Fibroblast of mammary gland (primary cell): ENCODE results near the gene VWA5B2.

Source experiments
- DNase-seq: peaks from one replicate; pipeline ENCODE4 v3.0.0-alpha.2; 2010; ENCODE audit warnings: low read depth
- H3K4me3 ChIP-seq: 2 replicates; pipeline ENCODE4 v1.5.1; 2011; ENCODE audit warnings: low read depth, mild to moderate bottlenecking, low read length, moderate library complexity; ENCODE audit not compliant: control insufficient read depth
- TF ChIP-seq, protein P1 (sequence below): conservative IDR thresholded peaks from 2 replicates; pipeline ENCODE4 v1.5.1; 2011; ENCODE audit warnings: low read depth, low read length, inconsistent platforms; ENCODE audit not compliant: control insufficient read depth, insufficient read depth

VWA5B2 gene

DNA sequence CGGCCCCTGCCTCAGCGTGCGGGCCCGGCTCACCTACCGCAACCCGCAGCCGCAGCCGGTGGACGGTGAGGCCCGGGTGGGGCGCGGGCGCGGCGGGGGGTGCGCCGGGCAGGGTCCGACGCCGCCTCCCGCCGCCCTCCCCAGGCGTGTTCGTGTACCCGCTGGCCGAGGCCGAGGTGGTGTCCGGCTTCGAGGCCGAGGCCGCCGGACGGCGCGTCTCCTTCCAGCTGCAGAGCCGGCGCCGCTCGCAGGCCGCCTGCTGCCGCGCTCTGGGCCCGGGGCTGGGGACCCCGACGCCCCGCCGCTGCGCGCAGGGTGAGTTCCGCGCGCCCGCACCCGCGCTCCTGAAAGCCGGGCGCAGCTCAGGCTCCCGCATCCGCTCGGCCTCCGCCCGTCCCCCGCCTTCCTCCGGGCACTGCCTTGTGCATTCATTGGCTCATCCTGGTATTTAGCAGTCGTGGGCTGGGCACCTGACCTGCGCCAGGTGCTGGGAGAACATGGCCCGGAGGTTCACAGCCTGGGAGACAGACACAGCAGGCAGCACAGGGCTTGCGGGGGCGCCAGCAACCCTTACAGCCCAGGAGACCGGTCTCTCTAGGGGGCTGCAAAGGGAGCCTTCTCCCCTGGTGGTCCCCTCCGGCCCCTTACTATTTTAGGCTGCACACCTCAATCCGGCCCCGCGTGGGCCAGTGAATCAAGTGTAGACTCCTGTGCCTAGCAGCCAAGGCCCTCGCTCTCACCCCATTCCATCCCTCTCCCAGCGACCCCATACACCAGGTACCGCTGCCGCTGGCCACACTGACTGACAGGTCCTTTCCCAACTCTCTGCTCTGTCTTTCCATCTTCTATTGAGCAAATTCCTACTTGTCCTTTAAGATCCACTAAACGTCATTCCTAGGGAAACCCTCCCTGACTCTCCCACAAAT, 1.5 kb downstream of the VWA5B2 start:
- DNase-seq, result no peak
- H3K4me3 ChIP-seq, result no peak overlapping the region
- TF ChIP-seq, protein P1, sequence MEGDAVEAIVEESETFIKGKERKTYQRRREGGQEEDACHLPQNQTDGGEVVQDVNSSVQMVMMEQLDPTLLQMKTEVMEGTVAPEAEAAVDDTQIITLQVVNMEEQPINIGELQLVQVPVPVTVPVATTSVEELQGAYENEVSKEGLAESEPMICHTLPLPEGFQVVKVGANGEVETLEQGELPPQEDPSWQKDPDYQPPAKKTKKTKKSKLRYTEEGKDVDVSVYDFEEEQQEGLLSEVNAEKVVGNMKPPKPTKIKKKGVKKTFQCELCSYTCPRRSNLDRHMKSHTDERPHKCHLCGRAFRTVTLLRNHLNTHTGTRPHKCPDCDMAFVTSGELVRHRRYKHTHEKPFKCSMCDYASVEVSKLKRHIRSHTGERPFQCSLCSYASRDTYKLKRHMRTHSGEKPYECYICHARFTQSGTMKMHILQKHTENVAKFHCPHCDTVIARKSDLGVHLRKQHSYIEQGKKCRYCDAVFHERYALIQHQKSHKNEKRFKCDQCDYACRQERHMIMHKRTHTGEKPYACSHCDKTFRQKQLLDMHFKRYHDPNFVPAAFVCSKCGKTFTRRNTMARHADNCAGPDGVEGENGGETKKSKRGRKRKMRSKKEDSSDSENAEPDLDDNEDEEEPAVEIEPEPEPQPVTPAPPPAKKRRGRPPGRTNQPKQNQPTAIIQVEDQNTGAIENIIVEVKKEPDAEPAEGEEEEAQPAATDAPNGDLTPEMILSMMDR, result no peak

DNA sequence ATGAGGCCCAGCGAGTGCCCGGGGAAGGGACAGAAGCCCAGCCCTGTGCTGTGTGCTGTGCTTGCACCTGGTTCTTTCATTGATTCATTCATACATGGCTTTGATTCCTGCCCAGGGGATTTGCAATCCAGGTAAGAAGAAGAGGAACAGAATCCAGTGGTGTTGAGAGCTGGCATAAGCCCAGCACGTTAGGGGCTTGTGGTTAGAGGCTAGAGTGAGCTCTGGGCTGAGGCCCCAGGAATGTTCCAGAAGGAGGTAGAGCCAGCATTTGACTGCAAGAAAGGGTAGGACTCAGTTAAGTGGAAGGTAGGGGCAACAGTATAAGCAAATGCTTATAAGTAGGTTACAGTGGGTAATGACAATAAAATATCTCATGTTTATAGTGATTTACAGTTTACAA, 2.3 kb downstream of the VWA5B2 start:
- TF ChIP-seq, protein P1, result no peak

DNA sequence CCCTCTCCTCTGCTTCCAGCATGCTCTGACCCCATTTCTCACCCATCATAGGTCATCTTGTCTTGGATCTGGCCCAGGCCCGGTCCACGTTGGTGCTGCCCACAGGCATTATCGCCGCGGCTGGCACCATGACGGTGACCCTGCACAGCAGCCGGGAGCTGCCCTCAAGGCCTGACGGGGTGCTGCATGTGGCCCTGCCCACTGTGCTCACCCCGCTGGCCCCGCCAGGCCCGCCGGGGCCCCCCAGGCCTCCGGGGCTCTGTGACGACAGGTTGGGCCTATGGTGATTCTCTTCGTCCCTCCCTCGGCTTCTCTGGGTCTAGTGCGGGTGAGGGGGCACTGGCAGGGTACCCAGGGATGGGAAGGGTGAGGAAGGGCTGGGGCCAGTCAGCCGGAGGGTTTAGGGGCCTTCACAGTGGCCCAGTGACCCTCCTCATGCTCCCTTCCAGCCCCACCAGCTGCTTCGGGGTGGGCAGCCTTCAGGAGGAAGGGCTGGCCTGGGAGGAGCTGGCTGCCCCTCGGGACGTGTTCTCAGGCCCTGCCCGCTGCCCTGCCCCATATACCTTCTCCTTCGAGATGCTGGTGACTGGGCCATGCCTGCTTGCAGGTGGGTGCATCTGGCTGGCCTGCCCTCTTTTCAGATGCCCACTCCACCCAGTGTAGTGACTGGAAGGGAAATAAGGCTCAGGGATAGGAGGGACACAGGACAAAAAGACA, 3.9 kb downstream of the VWA5B2 start:
- DNase-seq, result no peak
- no peak overlapping the region for H3K4me3 ChIP-seq
- TF ChIP-seq, protein P1, result no peak

More for the DNA sequence above, 2.3 kb downstream of the VWA5B2 start:
- no peak for DNase-seq
- H3K4me3 ChIP-seq, result no peak overlapping the region

DNA sequence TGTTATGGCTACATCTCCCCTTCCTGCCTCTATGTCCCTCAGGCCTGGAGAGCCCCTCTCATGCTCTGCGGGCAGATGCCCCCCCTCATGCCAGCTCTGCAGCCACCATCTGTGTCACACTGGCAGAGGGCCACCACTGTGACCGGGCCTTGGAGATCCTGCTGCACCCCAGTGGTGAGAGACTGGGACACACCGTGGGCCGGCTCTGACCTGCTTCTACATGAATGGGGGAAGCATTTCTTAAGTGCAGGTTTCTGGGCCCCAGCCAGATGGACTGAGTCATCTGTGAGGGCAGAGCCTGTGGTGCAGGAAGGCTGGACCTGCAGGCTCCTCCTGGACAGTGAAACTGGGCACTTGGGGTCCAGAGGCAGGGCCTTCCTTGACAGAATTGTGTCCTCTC, 4.8 kb downstream of the VWA5B2 start:
- peak; percentile 77 for DNase-seq
- H3K4me3 ChIP-seq, result no peak overlapping the region
- TF ChIP-seq, protein P1, result no peak

DNA sequence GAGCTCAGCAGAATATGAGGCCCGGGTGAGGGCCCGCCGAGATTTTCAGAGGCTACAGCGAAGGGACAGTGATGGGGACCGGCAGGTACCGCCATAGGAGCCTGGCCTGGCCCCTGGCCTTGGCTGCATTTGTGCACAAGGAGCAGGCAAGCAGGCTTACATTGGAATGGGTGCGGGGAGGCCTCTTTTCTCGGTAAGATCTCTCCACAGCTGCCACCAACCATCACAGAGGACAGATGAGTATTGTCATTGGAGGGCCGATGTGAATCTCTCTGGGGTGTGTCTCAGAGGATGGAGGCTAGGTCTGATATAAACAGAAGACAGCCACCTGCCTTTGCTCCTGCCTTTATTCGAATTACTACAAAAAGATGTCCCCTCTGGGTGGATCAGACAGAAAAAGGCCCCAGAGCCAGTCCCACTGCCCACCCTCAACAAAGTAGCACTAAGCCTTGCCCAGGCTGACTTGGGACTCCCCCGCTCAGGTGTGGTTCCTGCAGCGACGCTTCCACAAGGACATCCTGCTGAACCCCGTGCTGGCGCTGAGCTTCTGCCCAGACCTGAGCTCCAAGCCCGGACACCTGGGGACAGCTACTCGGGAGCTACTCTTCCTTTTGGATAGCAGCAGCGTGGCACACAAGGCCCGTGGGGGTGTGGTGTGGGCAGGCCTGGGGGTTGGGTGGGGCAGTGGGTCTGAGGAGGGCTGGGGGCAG, 5.4 kb downstream of the VWA5B2 start:
- TF ChIP-seq, protein P1, result no peak
- H3K4me3 ChIP-seq, result no peak overlapping the region
- no peak for DNase-seq

DNA sequence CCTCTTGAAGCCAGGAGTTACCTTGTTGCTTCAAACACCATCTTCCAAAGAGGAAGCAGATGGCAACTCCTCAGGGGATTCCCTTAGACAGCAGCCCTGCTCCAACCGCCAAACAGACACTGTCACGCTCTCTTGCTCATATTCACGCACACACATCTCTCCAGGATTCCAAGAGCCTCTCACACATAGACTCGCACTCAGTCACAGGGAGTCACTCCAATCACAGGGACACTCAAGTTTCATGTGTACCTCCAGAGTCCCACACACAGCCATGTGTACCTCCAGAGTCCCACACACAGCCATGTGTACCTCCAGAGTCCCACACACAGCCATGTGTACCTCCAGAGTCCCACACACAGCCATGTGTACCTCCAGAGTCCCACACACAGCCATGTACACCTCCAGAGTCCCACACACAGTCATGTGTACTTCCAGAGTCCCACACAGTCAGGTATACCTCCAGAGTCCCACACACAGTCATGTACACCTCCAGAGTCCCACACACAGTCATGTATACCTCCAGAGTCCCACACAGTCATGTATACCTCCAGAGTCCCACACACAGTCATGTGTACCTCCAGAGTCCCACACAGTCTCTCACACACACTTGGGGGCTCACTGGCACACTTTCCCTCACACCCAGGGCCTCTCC, 6.1 kb downstream of the VWA5B2 start:
- H3K4me3 ChIP-seq, result no peak overlapping the region
- TF ChIP-seq, protein P1, result no peak
- DNase-seq, result no peak
